H9 (cell line): ENCODE results near the gene GNPDA1. TPM values are rescaled to one million over a fixed set of nuclear protein-coding genes. Genes with fewer than 3 reads are reported as not detected.

Source experiments
- DNase-seq: peaks from one replicate; pipeline ENCODE4 v3.0.0-alpha.2; 2017
- H2AFZ ChIP-seq: one replicate; pipeline ENCODE4 v1.6.1; 2013; ENCODE audit warnings: mild to moderate bottlenecking, low read length, control low read depth, moderate library complexity
- H2AK5ac ChIP-seq: 2 replicates; pipeline ENCODE4 v1.6.1; 2013; ENCODE audit warnings: low read length, control low read depth, mixed read lengths; ENCODE audit not compliant: insufficient read length
- H2BK120ac ChIP-seq: one replicate; pipeline ENCODE4 v1.6.1; 2013; ENCODE audit warnings: low read depth, mild to moderate bottlenecking, low read length, control low read depth, inconsistent platforms; ENCODE audit not compliant: poor library complexity, severe bottlenecking
- H2BK12ac ChIP-seq: 2 replicates; pipeline ENCODE4 v1.6.1; 2013; ENCODE audit warnings: low read length, control low read depth, mixed read lengths, low read depth; ENCODE audit not compliant: insufficient read length
- H2BK15ac ChIP-seq: 2 replicates; pipeline ENCODE4 v1.6.1; 2013; ENCODE audit warnings: low read depth, low read length, control low read depth
- H2BK20ac ChIP-seq: one replicate; pipeline ENCODE4 v1.6.1; 2013; ENCODE audit warnings: low read depth, mild to moderate bottlenecking, low read length, control low read depth, inconsistent platforms; ENCODE audit not compliant: poor library complexity, severe bottlenecking
- H2BK5ac ChIP-seq: 2 replicates; pipeline ENCODE4 v1.6.1; 2013; ENCODE audit warnings: low read length, control low read depth, mixed read lengths; ENCODE audit not compliant: insufficient read length
- H3K14ac ChIP-seq: 2 replicates; pipeline ENCODE4 v1.6.1; 2013; ENCODE audit warnings: low read length, control low read depth; ENCODE audit not compliant: insufficient read depth
- H3K18ac ChIP-seq: 2 replicates; pipeline ENCODE4 v1.6.1; 2013; ENCODE audit warnings: low read depth, mild to moderate bottlenecking, mixed read lengths, low read length, control low read depth; ENCODE audit not compliant: insufficient read length
- H3K23ac ChIP-seq: 2 replicates; pipeline ENCODE4 v1.6.1; 2013; ENCODE audit warnings: low read length, control low read depth, mixed read lengths, low read depth; ENCODE audit not compliant: insufficient read length
- H3K23me2 ChIP-seq: 2 replicates; pipeline ENCODE4 v1.6.1; 2013; ENCODE audit warnings: low read depth, mild to moderate bottlenecking, mixed read lengths, low read length, control low read depth; ENCODE audit not compliant: insufficient read length, poor library complexity, severe bottlenecking
- H3K27ac ChIP-seq: 2 replicates; pipeline ENCODE4 v1.5.1; 2013; ENCODE audit warnings: low read length, control low read depth, mixed read lengths, low read depth; ENCODE audit not compliant: insufficient read length
- H3K27me3 ChIP-seq: 2 replicates; pipeline ENCODE4 v1.6.1; 2013; ENCODE audit warnings: low read length, control low read depth, inconsistent platforms; ENCODE audit not compliant: insufficient read depth
- H3K4ac ChIP-seq: 2 replicates; pipeline ENCODE4 v1.6.1; 2013; ENCODE audit warnings: low read depth, mild to moderate bottlenecking, control low read depth, inconsistent platforms, low read length, moderate library complexity
- H3K4me1 ChIP-seq: 2 replicates; pipeline ENCODE4 v1.6.1; 2013; ENCODE audit warnings: low read length, control low read depth, inconsistent platforms; ENCODE audit not compliant: insufficient read depth
- H3K4me2 ChIP-seq: 2 replicates; pipeline ENCODE4 v1.6.1; 2013; ENCODE audit warnings: low read length, control low read depth, mixed read lengths; ENCODE audit not compliant: insufficient read length, insufficient read depth
- H3K56ac ChIP-seq: 2 replicates; pipeline ENCODE4 v1.6.1; 2013; ENCODE audit warnings: low read depth, mild to moderate bottlenecking, mixed read lengths, low read length, control low read depth; ENCODE audit not compliant: insufficient read length
- H3K79me1 ChIP-seq: 2 replicates; pipeline ENCODE4 v1.6.1; 2013; ENCODE audit warnings: low read depth, mild to moderate bottlenecking, moderate library complexity, low read length, control low read depth, inconsistent platforms; ENCODE audit not compliant: insufficient read depth, poor library complexity, severe bottlenecking
- H3K79me2 ChIP-seq: 2 replicates; pipeline ENCODE4 v1.6.1; 2013; ENCODE audit warnings: low read length, control low read depth, inconsistent platforms; ENCODE audit not compliant: insufficient read depth
- H3K9ac ChIP-seq: 2 replicates; pipeline ENCODE4 v1.6.1; 2013; ENCODE audit warnings: low read length, control low read depth, mixed read lengths; ENCODE audit not compliant: insufficient read length; ENCODE audit errors: extremely low read depth
- H3K9me3 ChIP-seq: one replicate; pipeline ENCODE4 v1.6.1; 2013; ENCODE audit warnings: low read depth, low read length, inconsistent platforms; ENCODE audit not compliant: control insufficient read depth
- H3T11ph ChIP-seq: one replicate; pipeline ENCODE4 v1.6.1; 2013; ENCODE audit warnings: mild to moderate bottlenecking, low read length, control low read depth, inconsistent platforms
- H4K20me1 ChIP-seq: one replicate; pipeline ENCODE4 v1.6.1; 2013; ENCODE audit not compliant: control insufficient read depth, insufficient read length, insufficient read depth
- H4K5ac ChIP-seq: 2 replicates; pipeline ENCODE4 v1.6.1; 2013; ENCODE audit warnings: low read depth, mild to moderate bottlenecking, mixed read lengths, low read length, control low read depth; ENCODE audit not compliant: insufficient read length
- H4K8ac ChIP-seq: replicated peaks from 2 replicates; pipeline ENCODE4 v1.6.1; 2013; ENCODE audit warnings: low read length, control low read depth, mixed read lengths, low read depth; ENCODE audit not compliant: insufficient read length
- H4K91ac ChIP-seq: 2 replicates; pipeline ENCODE4 v1.6.1; 2013; ENCODE audit warnings: low read depth, mild to moderate bottlenecking, moderate library complexity, mixed read lengths, low read length, control low read depth; ENCODE audit not compliant: insufficient read length
- H3K27ac Mint-ChIP-seq, 3 experiments: 2 replicates in 2 of 3; 3 replicates in 1 of 3; pipeline ENCODE4 v1.8.0; 2020 to 2021; ENCODE audit warnings: mixed read lengths in 3 of 3, mild to moderate bottlenecking in 1 of 3, moderate library complexity in 1 of 3
- H3K27me3 Mint-ChIP-seq: 2 replicates; pipeline ENCODE4 v1.8.0; 2021; ENCODE audit warnings: low read depth, mild to moderate bottlenecking, moderate library complexity, mixed read lengths
- H3K36me3 Mint-ChIP-seq, 3 experiments: 2 replicates in 2 of 3; 3 replicates in 1 of 3; pipeline ENCODE4 v1.8.0; 2020 to 2021; ENCODE audit warnings: low read depth in 3 of 3, mixed read lengths in 3 of 3; ENCODE audit not compliant: insufficient read depth in 1 of 3
- H3K4me1 Mint-ChIP-seq, 2 experiments: 2 replicates each; pipeline ENCODE4 v1.8.0; 2020; ENCODE audit warnings: mixed read lengths in 2 of 2
- H3K4me3 Mint-ChIP-seq, 2 experiments: 2 replicates in 1 of 2; 3 replicates in 1 of 2; pipeline ENCODE4 v1.8.0; 2020 to 2021; ENCODE audit warnings: mild to moderate bottlenecking in 2 of 2, mixed read lengths in 2 of 2, moderate library complexity in 1 of 2
- H3K9me3 Mint-ChIP-seq, 2 experiments: 2 replicates in 1 of 2; 3 replicates in 1 of 2; pipeline ENCODE4 v1.8.0; 2020; ENCODE audit warnings: mild to moderate bottlenecking in 2 of 2, mixed read lengths in 2 of 2, moderate library complexity in 1 of 2
- CTCF ChIP-seq: fragments of 200-600 bp; sonication (generic); conservative IDR thresholded peaks from 3 replicates; pipeline ENCODE4 v1.8.0; 2021; ENCODE audit warnings: antibody characterized with exemption, mild to moderate bottlenecking
- WGBS: extraction: QIAGEN DNeasy Blood & Tissue Kit; methylation state at CpG from one replicate; pipeline ENCODE4 v1.1.7; 2013; ENCODE audit warnings: missing lambda C conversion rate, low lambda C conversion rate, mixed read lengths; ENCODE audit not compliant: insufficient read length; ENCODE audit errors: extremely low coverage; 5-methylcytosine and 5-hydroxymethylcytosine counted together
- total RNA-seq: library from RNA; stranded (reverse); gene quantifications from 2 replicates; pipeline ENCODE4 v1.2.1, GENCODE V29; 2021

GNPDA1 gene
- total RNA-seq, 1 experiment from 2014 or later: 66.8 TPM

- TF ChIP-seq CTCF: no peak
- Histone ChIP-seq H4K5ac (no peak overlapping the region), H3K79me1 (no peaks in the 10 kb centered on the region), H4K20me1 (no peaks in the 10 kb centered on the region), H2BK120ac (no peak overlapping the region), H3K14ac (no peak overlapping the region), H3K23me2 (no peaks in the 10 kb centered on the region), H3T11ph (no peak overlapping the region), H2AFZ (no peak overlapping the region), H2BK20ac (no peak overlapping the region), H3K9me3 (no peaks in the 10 kb centered on the region), H3K9ac (no peak overlapping the region), H3K4me2 (no peak overlapping the region), H2BK5ac (no peak overlapping the region), H3K18ac (no peak overlapping the region), H3K27ac (no peak overlapping the region), H3K23ac (no peak overlapping the region), H4K8ac (no peak overlapping the region), H3K4me1 (no peaks in the 10 kb centered on the region; the same call in 1 of the 2 replicates), H3K4ac (no peak overlapping the region), H3K56ac (no peak overlapping the region), H2AK5ac (no peak overlapping the region), H2BK12ac (no peak overlapping the region), H2BK15ac (no peak overlapping the region), H3K79me2 (no peaks in the 10 kb centered on the region), H4K91ac (no peak overlapping the region), H3K27me3 (no peaks in the 10 kb centered on the region)
- Mint-ChIP-seq H3K36me3 (no peaks in the 10 kb centered on the region), H3K27ac (no peak overlapping the region), H3K4me1 (peaks cover 16 to 25% of the 10 kb centered on the region in 2 experiments), H3K27me3 (no peaks in the 10 kb centered on the region), H3K4me3 (no peak overlapping the region), H3K9me3 (no peaks in the 10 kb centered on the region)
- no CpG with 5 or more reads among the region's 3 CpGs for WGBS
- DNase-seq: no peak
Measured at GRCh38 chr5:141961466-141961865, 51.4 kb downstream of the GNPDA1 start.
